Stimulated activated CD8-positive, alpha-beta memory T cell treated with anti-CD3 and anti-CD28 coated beads, Interleukin-2, amount 100 ng/mL, for 1 hour (primary cell): ENCODE measurements around the gene PRSS38.

Experiments
- DNase-seq, 2 donors: peaks; one replicate each; pipeline ENCODE4 v3.0.0-alpha.2; 2020; ENCODE audit warnings: low read depth in 2 of 2

Gene PRSS38

GRCh38 chr1:227793079-227793947 is 22.2 kb upstream of the PRSS38 start:
- DNase-seq = no peak

- DNase-seq = no peak
Measured at GRCh38 chr1:227793948-227794816, 21.3 kb upstream of the PRSS38 start.

GRCh38 chr1:227794817-227795192 is 20.7 kb upstream of the PRSS38 start:
- no peak for DNase-seq

GRCh38 chr1:227795732-227796131 is 19.7 kb upstream of the PRSS38 start:
- DNase-seq = no peak

- DNase-seq = no peak
Measured at GRCh38 chr1:227796359-227796915, 19.0 kb upstream of the PRSS38 start.

GRCh38 chr1:227797144-227797543 is 18.3 kb upstream of the PRSS38 start:
- DNase-seq = no peak

- DNase-seq = no peak
Measured at GRCh38 chr1:227797625-227798024, 17.9 kb upstream of the PRSS38 start.

- DNase-seq = no peak
Measured at GRCh38 chr1:227798078-227798802, 17.2 kb upstream of the PRSS38 start.

GRCh38 chr1:227799756-227800155 is 15.7 kb upstream of the PRSS38 start:
- no peak for DNase-seq

- DNase-seq = no peak
Measured at GRCh38 chr1:227803933-227804332, 11.5 kb upstream of the PRSS38 start.

- no peak for DNase-seq
Measured at GRCh38 chr1:227805606-227806197, 9.8 kb upstream of the PRSS38 start.

GRCh38 chr1:227808566-227808965 is 6.9 kb upstream of the PRSS38 start:
- no peak for DNase-seq

- DNase-seq = no peak
Measured at GRCh38 chr1:227809026-227809425, 6.4 kb upstream of the PRSS38 start.

- DNase-seq = no peak
Measured at GRCh38 chr1:227813962-227814361, 1.5 kb upstream of the PRSS38 start.

- DNase-seq = no peak
Measured at GRCh38 chr1:227816750-227817446, 1.4 kb downstream of the PRSS38 start.

GRCh38 chr1:227823537-227823936 is 8.1 kb downstream of the PRSS38 start:
- DNase-seq = no peak

- no peak for DNase-seq
Measured at GRCh38 chr1:227824204-227824603, 8.7 kb downstream of the PRSS38 start.

GRCh38 chr1:227828786-227829185 is 13.3 kb downstream of the PRSS38 start:
- no peak for DNase-seq

GRCh38 chr1:227838181-227838580 is 22.7 kb downstream of the PRSS38 start:
- no peak for DNase-seq

GRCh38 chr1:227841096-227841495 is 25.6 kb downstream of the PRSS38 start:
- no peak for DNase-seq
